Mesendoderm (in vitro differentiated cells): ENCODE data around the gene NEBL.

ENCODE experiments used
- DNase-seq: peaks from one replicate; pipeline ENCODE4 v3.0.0; 2013
- H2AK5ac ChIP-seq: 2 replicates; pipeline ENCODE4 v1.6.1; 2013; ENCODE audit warnings: low read length, inconsistent platforms
- H2BK120ac ChIP-seq: 2 replicates; pipeline ENCODE4 v1.6.1; 2013; ENCODE audit warnings: low read depth, mild to moderate bottlenecking, low read length, moderate library complexity, mixed read lengths
- H2BK15ac ChIP-seq: replicated peaks from 2 replicates; pipeline ENCODE4 v1.6.1; 2013; ENCODE audit warnings: low read depth, mild to moderate bottlenecking, moderate library complexity
- H2BK5ac ChIP-seq: 2 replicates; pipeline ENCODE4 v1.6.1; 2013; ENCODE audit warnings: low read length, inconsistent platforms
- H3K18ac ChIP-seq: 2 replicates; pipeline ENCODE4 v1.6.1; 2013; ENCODE audit warnings: mild to moderate bottlenecking, low read length, mixed read lengths
- H3K23ac ChIP-seq: one replicate; pipeline ENCODE4 v1.6.1; 2013; ENCODE audit warnings: low read length
- H3K27ac ChIP-seq: 2 replicates; pipeline ENCODE4 v1.5.1; 2013; ENCODE audit warnings: low read depth, mild to moderate bottlenecking, inconsistent platforms, low read length, moderate library complexity
- H3K27me3 ChIP-seq: 2 replicates; pipeline ENCODE4 v1.6.1; 2013; ENCODE audit warnings: low read length, control low read depth, mild to moderate bottlenecking, inconsistent platforms; ENCODE audit not compliant: insufficient read depth, poor library complexity
- H3K36me3 ChIP-seq: 2 replicates; pipeline ENCODE4 v1.6.1; 2013; ENCODE audit warnings: low read length, inconsistent platforms; ENCODE audit not compliant: control insufficient read depth, insufficient read depth
- H3K4ac ChIP-seq: one replicate; pipeline ENCODE4 v1.6.1; 2013; ENCODE audit warnings: low read depth, mild to moderate bottlenecking, low read length, moderate library complexity
- H3K4me1 ChIP-seq: 2 replicates; pipeline ENCODE4 v1.6.1; 2013; ENCODE audit warnings: low read depth, low read length, inconsistent platforms; ENCODE audit not compliant: control insufficient read depth
- H3K4me2 ChIP-seq: 2 replicates; pipeline ENCODE4 v1.6.1; 2013; ENCODE audit warnings: low read length
- H3K4me3 ChIP-seq: 2 replicates; pipeline ENCODE4 v1.5.1; 2013; ENCODE audit warnings: mild to moderate bottlenecking, low read length
- H3K56ac ChIP-seq: one replicate; pipeline ENCODE4 v1.6.1; 2013; ENCODE audit warnings: low read length
- H3K79me1 ChIP-seq: 2 replicates; pipeline ENCODE4 v1.6.1; 2013; ENCODE audit warnings: low read length, inconsistent platforms
- H3K79me2 ChIP-seq: 2 replicates; pipeline ENCODE4 v1.6.1; 2013; ENCODE audit warnings: mild to moderate bottlenecking, low read length; ENCODE audit not compliant: control insufficient read depth, insufficient read depth
- H3K9ac ChIP-seq: 2 replicates; pipeline ENCODE4 v1.6.1; 2013; ENCODE audit warnings: low read length, inconsistent platforms
- H4K5ac ChIP-seq: one replicate; pipeline ENCODE4 v1.6.1; 2013; ENCODE audit warnings: low read length
- H4K8ac ChIP-seq: one replicate; pipeline ENCODE4 v1.6.1; 2013; ENCODE audit warnings: low read depth, mild to moderate bottlenecking, control low read depth, low read length, moderate library complexity
- WGBS: extraction: QIAGEN DNeasy Blood & Tissue Kit; methylation state at CpG from one replicate; pipeline ENCODE4 v1.1.7; 2013; ENCODE audit warnings: low lambda C conversion rate, missing lambda C conversion rate; ENCODE audit not compliant: insufficient coverage; ENCODE audit errors: extremely low coverage; 5-methylcytosine and 5-hydroxymethylcytosine counted together

The NEBL gene

DNA sequence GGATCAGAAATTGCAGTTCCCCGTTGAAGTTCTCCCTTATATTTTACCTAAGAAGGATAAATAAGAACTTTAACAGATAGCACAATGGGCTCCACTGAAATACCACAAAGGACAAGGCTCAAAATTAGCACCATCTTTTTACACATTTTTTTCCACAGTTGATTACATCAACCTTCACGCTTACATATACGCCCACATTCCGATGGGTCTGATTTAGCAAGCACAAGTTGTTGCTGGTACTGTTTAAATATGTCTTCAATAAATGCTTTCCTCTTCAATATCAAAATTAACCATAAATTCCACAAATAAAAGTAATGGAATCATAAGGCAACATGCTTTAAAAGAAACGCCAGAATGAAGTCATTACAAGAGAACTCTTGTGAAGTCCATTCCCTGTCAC lies 79.5 kb downstream of the NEBL start:
- Histone ChIP-seq H3K4me2 (no peak overlapping the region), H3K79me2 (no peaks in the 10 kb centered on the region), H3K4me3 (no peak overlapping the region), H3K4me1 (no peaks in the 10 kb centered on the region), H2BK15ac (no peak overlapping the region), H2BK120ac (no peak overlapping the region), H4K5ac (no peak overlapping the region), H3K79me1 (no peaks in the 10 kb centered on the region), H3K27ac (no peak overlapping the region), H3K4ac (no peak overlapping the region), H3K9ac (no peak overlapping the region), H2AK5ac (no peak overlapping the region), H3K27me3 (no peaks in the 10 kb centered on the region), H3K56ac (no peak overlapping the region), H3K18ac (no peak overlapping the region), H3K36me3 (no peaks in the 10 kb centered on the region), H3K23ac (no peak overlapping the region), H2BK5ac (no peak overlapping the region), H4K8ac (no peak overlapping the region)
- DNase-seq, result peak; percentile 12
- 100% methylated on average over 3 of the region's 5 CpGs for WGBS

DNA sequence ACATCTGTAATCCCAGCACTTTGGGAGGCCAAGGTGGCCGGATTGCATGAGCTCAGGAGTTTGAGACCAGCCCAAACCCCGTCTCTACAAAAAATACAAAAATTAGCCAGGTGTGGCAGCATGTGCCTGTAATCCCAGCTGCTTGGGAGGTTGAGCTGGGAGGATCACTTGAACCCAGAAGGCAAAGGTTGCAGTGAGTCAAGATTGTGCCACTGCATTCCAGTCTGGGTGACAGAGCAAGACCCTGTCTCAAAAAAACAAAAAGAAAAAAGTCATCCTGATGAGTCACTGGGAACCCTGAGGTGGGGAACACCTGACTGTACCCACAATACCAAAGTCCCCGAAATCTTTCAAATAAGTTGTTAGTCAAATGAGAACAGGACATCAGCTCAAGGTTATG lies 80.0 kb downstream of the NEBL start:
- Histone ChIP-seq H3K9ac (no peak overlapping the region), H3K36me3 (no peaks in the 10 kb centered on the region), H3K27ac (no peak overlapping the region), H3K4me3 (no peak overlapping the region), H3K79me1 (no peaks in the 10 kb centered on the region), H3K4me1 (no peaks in the 10 kb centered on the region), H3K79me2 (no peaks in the 10 kb centered on the region), H3K56ac (no peak overlapping the region), H2AK5ac (no peak overlapping the region), H4K8ac (no peak overlapping the region), H2BK120ac (no peak overlapping the region), H3K4ac (no peak overlapping the region), H3K27me3 (no peaks in the 10 kb centered on the region), H2BK5ac (no peak overlapping the region), H3K4me2 (no peak overlapping the region), H3K23ac (no peak overlapping the region), H3K18ac (no peak overlapping the region), H4K5ac (no peak overlapping the region), H2BK15ac (no peak overlapping the region)
- peak; percentile 12 for DNase-seq
- no CpG with 5 or more reads among the region's 3 CpGs for WGBS

DNA sequence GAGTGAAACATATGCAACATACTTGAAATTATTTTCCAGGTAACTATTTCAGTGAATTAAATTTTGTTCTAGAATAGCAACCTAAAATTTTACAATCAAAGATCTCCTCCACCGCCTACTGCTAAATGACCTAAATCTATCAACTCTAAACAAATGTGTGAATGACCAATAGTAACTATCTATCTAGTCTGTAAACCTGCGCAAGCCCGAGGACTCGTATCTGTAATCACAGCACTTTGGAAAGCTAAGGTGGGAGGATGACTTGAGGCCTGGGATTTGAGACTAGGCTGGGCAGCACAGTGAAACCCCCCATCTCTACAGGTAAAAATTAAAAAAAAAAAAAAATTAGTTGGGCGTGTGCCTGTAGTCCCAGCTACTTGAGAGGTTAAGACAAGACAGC lies 83.0 kb downstream of the NEBL start:
- no peak for DNase-seq
- no peaks in the 10 kb centered on the region for H3K79me2 ChIP-seq
- no peak overlapping the region for H3K9ac ChIP-seq
- no peak overlapping the region for H2BK15ac ChIP-seq
- H3K4ac ChIP-seq, result no peak overlapping the region
- no peak overlapping the region for H2BK120ac ChIP-seq
- no peaks in the 10 kb centered on the region for H3K27me3 ChIP-seq
- H3K18ac ChIP-seq, result no peak overlapping the region
- no peaks in the 10 kb centered on the region for H3K4me1 ChIP-seq
- no peak overlapping the region for H2AK5ac ChIP-seq
- WGBS, result no CpG with 5 or more reads among the region's 5 CpGs
- H3K36me3 ChIP-seq, result no peaks in the 10 kb centered on the region
- H3K79me1 ChIP-seq, result no peaks in the 10 kb centered on the region
- H3K23ac ChIP-seq, result no peak overlapping the region
- H4K8ac ChIP-seq, result no peak overlapping the region
- no peak overlapping the region for H3K4me3 ChIP-seq
- no peak overlapping the region for H3K56ac ChIP-seq
- H3K4me2 ChIP-seq, result no peak overlapping the region
- no peak overlapping the region for H4K5ac ChIP-seq
- H3K27ac ChIP-seq, result no peak overlapping the region
- no peak overlapping the region for H2BK5ac ChIP-seq

DNA sequence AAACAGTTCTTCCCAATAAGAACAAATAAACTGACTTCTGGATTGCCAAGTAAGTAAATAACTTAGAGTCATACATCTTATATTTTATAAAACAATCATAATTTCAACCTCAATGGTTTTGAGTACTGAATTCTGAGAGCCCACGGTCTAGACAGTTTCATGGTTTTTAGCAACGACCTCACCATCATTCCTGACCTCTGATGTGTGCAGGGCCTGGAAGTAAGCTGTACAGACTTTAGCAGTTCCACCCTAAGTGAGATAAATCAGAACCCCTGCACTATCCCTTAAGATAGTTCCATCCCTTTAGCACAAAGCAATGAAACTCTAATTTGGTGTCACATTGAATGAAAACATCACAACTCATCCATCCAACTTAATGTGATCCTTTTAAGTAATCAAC lies 86.0 kb downstream of the NEBL start:
- no peak overlapping the region for H2BK5ac ChIP-seq
- H3K27me3 ChIP-seq, result no peaks in the 10 kb centered on the region
- H3K79me2 ChIP-seq, result no peaks in the 10 kb centered on the region
- H3K56ac ChIP-seq, result no peak overlapping the region
- no peaks in the 10 kb centered on the region for H3K36me3 ChIP-seq
- H3K27ac ChIP-seq, result no peak overlapping the region
- H4K5ac ChIP-seq, result no peak overlapping the region
- no peaks in the 10 kb centered on the region for H3K79me1 ChIP-seq
- no peak overlapping the region for H3K4me3 ChIP-seq
- WGBS, result no CpG with 5 or more reads among the region's 2 CpGs
- no peak overlapping the region for H2AK5ac ChIP-seq
- no peak overlapping the region for H2BK120ac ChIP-seq
- no peak overlapping the region for H3K4me2 ChIP-seq
- H3K4me1 ChIP-seq, result no peaks in the 10 kb centered on the region
- H2BK15ac ChIP-seq, result no peak overlapping the region
- H3K4ac ChIP-seq, result no peak overlapping the region
- no peak overlapping the region for H4K8ac ChIP-seq
- H3K23ac ChIP-seq, result no peak overlapping the region
- DNase-seq, result peak; percentile 0
- H3K9ac ChIP-seq, result no peak overlapping the region
- no peak overlapping the region for H3K18ac ChIP-seq

DNA sequence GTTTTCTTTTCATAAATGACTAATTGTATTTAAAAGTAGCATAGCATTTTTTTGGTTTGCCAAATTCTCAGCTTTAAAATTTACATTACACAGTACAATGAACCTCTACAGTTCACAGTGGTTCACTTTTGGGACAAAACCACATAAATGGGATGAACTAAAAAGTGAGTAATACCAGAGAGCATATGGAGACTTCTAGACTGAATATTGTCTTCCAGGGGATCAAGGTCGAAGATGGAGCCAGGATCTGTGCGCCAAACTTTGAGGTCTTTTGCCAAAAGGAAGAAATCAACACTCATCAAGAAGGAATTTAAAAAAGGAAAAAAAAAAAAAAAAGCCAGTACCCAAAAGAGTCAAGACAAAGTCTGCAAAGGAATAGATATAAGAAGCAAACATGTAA lies 87.5 kb downstream of the NEBL start:
- no peak overlapping the region for H3K4ac ChIP-seq
- no peak overlapping the region for H3K56ac ChIP-seq
- no peaks in the 10 kb centered on the region for H3K79me2 ChIP-seq
- DNase-seq, result no peak
- H3K9ac ChIP-seq, result no peak overlapping the region
- no peaks in the 10 kb centered on the region for H3K27me3 ChIP-seq
- no peaks in the 10 kb centered on the region for H3K79me1 ChIP-seq
- H4K8ac ChIP-seq, result no peak overlapping the region
- no peak overlapping the region for H2BK5ac ChIP-seq
- H2BK15ac ChIP-seq, result no peak overlapping the region
- no peaks in the 10 kb centered on the region for H3K4me1 ChIP-seq
- H2AK5ac ChIP-seq, result no peak overlapping the region
- no peak overlapping the region for H2BK120ac ChIP-seq
- no peak overlapping the region for H3K23ac ChIP-seq
- H3K4me2 ChIP-seq, result no peak overlapping the region
- no CpG with 5 or more reads among the region's 2 CpGs for WGBS
- no peak overlapping the region for H3K27ac ChIP-seq
- no peak overlapping the region for H3K18ac ChIP-seq
- no peaks in the 10 kb centered on the region for H3K36me3 ChIP-seq
- H4K5ac ChIP-seq, result no peak overlapping the region
- H3K4me3 ChIP-seq, result no peak overlapping the region

DNA sequence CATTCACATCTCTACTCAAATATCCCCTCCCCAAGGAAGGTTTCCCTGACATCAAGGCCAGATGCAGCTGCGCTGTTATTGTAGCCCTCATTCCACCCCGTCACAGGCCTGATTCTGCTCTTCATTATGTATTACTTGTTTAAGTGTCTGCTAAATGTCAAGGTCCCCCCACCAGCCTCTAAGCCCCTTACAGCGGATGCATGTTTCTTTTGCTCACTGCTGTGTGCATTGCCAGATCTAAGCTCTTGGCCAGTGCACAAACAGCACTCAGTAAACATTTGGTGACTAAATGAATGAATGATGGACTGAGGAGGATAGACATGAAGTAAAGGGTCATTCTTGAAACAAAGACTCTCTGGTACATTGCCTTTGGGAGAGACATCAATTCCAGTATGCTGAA lies 90.6 kb downstream of the NEBL start:
- Histone ChIP-seq H3K4ac (no peak overlapping the region), H3K4me3 (no peak overlapping the region), H2BK120ac (no peak overlapping the region), H3K27ac (no peak overlapping the region), H3K23ac (no peak overlapping the region), H4K8ac (no peak overlapping the region), H3K4me2 (no peak overlapping the region), H2AK5ac (no peak overlapping the region), H4K5ac (no peak overlapping the region), H3K79me2 (no peaks in the 10 kb centered on the region), H3K36me3 (no peaks in the 10 kb centered on the region), H3K18ac (no peak overlapping the region), H3K56ac (no peak overlapping the region), H3K9ac (no peak overlapping the region), H3K27me3 (no peaks in the 10 kb centered on the region), H2BK5ac (no peak overlapping the region), H3K79me1 (no peaks in the 10 kb centered on the region), H2BK15ac (no peak overlapping the region), H3K4me1 (no peaks in the 10 kb centered on the region)
- WGBS, result no CpG with 5 or more reads among the region's 3 CpGs
- no peak for DNase-seq
